HG02571 (cell line): Measurements from ENCODE around the gene ESRP2.

ENCODE experiments used
- ATAC-seq: cut with Tn5 transposase; IDR thresholded peaks from one replicate; pipeline ENCODE4 v1.9.1; 2021; ENCODE audit warnings: mild to moderate bottlenecking, moderate library complexity; ENCODE audit not compliant: unreplicated experiment

The ESRP2 gene

GRCh38 chr16:68242926-68243858 is 7.3 kb upstream of the ESRP2 start:
- ATAC-seq: no peak

DNA sequence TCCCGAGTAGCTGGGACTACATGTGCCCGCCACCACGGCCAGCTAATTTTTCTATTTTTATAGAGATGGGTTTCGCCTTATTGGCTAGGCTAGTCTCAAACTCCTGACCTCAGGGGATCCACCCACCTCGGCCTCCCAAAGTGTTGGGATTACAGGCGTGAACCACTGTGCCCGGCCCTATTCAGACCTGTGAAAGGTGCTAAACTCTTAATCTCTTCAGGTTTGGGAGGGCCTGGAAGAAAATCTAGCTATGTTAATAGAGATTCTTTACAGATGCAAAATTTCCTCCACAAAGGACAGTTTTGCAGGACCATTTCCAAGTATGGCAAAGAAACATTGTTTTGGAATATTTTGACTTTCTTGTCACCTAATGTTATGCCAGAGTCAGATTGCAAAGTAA is 6.2 kb upstream of the ESRP2 start:
- ATAC-seq: no peak

DNA sequence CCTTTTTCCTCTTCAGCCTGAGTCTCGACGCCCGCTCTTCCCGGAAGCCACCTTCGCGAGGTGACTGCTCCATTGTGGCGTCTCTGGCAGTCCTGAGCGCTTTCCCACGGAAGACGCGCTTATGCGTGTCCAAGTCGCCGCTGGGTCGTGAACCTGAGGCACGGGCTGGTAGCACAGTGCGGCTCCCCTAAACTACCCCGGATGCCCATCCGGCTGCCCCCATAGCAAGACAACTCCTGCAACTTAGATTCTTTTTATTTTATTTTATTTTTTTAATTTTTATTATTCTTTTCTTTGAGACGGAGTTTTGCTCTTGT is 2.1 kb upstream of the ESRP2 start:
- ATAC-seq: peak; percentile 9

GRCh38 chr16:68237243-68238028 is 1.5 kb upstream of the ESRP2 start:
- peak; percentile 75 for ATAC-seq

GRCh38 chr16:68236826-68237242 is 907 bp upstream of the ESRP2 start:
- ATAC-seq: no peak

DNA sequence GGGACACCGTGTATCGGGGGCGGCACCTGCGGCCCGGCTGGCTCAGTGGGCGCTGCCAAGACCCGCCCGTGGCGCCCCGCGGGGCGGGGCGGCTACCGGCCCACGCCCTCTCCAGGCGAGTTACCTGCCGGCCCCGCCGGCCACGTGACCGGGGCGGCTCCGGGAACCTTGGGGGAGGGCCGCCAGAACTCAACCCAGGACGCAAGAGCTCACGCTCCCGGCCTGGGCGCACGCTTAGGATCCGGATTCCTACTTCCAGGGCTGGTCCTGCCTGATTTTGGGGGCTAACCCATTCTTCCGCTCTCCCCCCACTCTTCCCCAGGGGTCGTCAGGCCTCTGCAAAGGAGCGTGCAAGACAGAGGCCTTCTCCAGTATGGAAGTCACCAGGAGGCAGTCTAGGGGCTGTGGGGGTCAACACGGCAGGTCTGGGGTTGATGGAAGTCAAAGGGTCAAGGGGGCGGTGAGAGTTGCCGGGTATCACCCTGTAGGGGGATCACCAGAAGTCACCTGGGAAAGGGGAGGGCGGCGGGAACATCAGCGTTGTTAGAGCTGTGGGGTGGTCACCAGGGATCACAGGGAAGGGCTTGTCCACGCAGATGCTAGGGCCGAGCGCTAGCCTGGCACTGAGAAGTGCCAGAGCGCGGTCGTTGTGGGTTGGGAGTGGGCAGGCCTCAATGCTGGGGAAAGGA is 354 bp upstream of the ESRP2 start:
- ATAC-seq: no peak

DNA sequence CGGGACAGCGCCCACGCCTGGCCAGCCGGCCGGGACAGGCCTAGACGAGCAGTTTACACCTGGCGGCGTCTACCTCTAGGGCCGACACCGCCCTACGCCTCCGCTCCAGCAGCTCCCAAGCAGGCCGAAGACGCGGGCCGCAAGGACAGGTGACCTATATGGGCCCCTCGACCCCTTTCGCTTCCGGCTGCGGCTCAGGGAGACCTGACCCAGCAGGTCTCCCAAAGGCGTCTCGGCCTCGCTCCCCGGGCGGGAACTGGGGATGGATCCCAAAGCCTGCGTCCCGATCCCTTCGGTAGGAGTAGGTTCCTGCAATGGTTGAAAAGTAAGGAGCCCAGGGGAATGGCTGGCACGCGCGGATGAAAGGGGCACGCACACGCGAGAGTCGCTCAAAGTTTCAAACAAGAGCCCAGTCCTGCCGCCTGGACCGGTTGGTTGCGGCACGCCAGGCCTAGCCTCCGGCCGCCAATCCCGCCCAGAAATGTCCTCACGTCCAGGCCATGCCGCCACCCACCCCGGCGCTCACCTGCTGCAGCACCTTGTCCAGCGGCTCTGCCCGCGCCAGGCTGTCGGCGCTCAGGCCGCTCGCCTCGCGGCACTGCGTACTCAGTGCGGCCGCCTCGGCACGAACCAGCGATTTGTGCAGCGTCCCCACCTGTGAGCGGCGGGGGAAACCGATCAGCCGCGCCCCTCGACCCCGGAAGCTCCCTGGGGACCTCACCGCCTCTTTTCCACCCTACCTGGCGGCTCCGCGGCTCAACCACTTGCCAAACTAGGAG is 630 bp downstream of the ESRP2 start:
- no peak for ATAC-seq

- ATAC-seq: no peak
These were observed 1.5 kb downstream of the ESRP2 start for GRCh38 chr16:68234188-68235107.

DNA sequence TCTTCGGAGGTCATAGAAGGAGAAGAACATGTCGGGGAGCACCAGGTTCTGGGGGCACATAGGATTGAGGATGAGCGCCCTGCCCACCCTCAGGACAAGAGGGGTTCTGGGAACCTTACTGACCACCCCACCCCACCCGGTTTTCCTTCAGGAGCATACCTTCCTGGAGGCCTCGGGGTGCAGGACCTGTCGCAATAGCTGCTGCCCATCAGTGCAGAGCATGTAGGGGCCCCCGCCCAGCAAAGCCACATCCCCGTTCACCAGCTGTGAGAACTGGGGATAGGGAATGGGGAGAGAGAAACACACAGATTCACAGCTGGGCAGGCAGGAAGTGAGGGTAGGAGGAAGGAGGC is 2.1 kb downstream of the ESRP2 start:
- ATAC-seq: no peak

DNA sequence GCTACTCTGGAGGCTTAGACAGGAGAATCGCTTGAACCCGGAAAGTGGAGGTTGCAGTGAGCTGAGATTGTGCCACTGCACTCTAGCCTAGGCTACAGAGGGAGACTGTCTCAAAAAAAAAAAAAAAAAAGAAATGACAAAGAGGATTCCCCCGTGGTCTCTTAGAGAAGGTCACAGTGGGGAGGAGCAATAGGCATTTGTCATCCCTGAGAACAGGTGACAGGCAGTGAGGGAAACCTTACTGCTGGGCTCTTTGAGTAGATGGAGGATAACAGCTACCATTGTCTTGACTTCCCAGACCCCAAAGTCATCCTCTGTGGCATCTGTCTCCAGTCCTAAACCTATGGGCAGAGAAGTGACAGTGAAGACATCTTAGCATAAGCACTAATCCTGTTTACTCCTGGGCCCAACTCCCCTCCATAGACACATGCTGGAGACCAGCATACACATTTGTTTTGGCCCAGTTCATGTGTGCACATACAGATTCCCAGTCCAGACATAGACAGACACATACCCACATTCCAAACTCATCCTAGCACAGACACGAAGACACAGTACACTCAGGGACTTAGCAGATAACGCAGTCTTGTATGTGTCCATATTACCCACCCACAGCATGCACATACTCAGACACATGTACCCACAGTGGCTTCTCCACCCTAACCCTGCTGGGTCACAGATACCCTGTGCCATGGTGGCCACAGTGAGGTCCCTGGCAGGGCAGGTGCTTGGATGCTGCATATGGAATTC is 2.7 kb downstream of the ESRP2 start:
- no peak for ATAC-seq

DNA sequence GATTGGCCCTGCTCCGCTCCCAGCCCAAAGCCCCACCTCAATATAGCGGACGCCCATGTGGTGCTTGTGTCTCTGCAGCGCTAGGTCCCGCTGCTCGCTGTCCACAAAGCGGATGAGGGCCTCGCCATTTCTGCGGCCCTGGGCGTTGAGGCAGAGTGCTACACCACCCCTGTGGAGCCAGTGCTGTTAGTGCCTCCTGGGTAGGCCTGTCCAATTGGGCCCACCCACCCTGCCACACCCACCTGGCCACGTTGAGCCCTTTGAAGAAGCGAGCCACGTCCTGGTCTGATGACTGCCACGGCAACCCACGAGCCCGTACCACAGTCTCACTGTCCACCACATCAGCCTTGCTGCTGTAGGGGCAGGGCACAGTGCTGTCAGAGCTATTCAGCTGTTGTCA is 3.6 kb downstream of the ESRP2 start:
- no peak for ATAC-seq

- no peak for ATAC-seq
These were observed 4.4 kb downstream of the ESRP2 start for GRCh38 chr16:68231384-68232136.

DNA sequence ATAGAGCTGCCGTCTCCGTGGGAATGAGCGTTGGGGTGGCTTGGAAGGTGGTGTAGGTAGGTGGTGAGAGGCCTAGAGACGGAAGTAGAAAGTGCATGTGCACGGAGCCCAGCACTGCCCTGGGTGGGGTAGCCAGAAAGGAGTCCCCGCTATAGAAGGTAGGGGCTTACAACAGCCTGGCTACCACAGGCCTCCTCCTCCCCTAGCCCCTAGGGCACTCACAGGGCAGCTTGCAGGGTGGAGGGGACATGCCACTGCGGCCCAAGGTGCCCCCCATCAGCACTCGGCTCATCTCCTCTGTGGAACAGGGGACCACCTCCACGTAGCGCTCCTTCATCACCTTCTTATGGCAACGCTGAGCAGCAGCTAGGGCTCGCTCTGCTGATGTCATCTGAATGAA is 5.0 kb downstream of the ESRP2 start:
- no peak for ATAC-seq

GRCh38 chr16:68230176-68230571 is 5.8 kb downstream of the ESRP2 start:
- no peak for ATAC-seq

- ATAC-seq: no peak
These were observed 6.3 kb downstream of the ESRP2 start for GRCh38 chr16:68229431-68230175.

DNA sequence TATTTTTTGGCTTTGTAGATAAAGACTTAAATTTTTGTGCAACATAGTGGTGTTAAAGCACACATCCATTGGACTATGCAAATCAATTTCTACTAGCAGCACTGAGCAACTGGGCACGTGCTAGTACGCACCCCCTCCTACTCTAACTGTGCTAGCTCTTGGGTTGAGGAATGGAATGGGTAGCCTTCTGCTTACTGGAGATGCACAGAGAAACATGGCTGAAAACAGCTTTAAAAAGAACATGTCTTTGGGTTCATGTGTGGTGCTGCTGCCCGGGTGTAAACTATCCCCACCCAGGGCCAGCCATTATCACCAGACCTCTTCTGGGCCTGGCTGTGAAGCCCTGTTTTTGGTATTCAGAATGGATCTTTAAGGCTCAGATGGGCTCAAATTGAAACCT is 7.3 kb downstream of the ESRP2 start:
- no peak for ATAC-seq

- ATAC-seq: no peak
These were observed 7.9 kb downstream of the ESRP2 start for GRCh38 chr16:68227850-68228553.
